ENCODE measurements around the gene LTBP1.

DNA sequence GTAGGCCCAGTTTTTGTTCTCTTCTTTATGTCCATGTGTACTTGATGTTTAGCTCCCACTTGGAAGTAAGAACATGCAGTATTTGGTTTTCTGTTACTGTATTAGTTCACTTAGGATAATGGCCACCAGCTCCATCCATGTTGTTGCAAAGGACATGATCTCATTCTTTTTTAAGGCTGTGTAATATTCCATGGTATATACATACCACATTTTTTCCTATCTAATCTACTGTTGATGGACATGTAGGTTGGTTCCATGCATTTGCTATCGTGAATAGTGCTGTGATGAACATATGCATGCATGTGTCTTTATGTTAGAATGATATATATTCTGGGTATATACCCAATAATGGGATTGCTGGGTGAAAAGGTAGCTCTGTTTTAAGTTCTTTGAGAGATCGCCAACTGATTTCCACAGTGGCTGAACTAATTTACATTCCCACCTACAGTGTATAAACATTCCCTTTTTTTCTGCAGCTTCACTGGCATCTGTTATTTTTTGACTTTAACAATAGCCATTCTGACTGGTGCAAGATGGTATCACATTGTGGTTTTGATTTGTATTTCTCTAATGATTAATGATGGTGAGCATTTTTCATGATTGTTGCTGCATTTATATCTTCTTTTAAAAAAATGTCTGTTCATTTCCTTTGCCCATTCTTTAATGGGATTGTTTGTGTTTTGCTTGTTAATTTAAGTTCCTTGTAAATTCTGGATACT is 22.9 kb downstream of the LTBP1 start:
- no peak for TF ChIP-seq RAD21 (IDR thresholded peaks at IDR 0.05; ENCODE audit: low read depth)
- no peak for TF ChIP-seq FOXM1 (IDR thresholded peaks at IDR 0.05; ENCODE audit: borderline replicate concordance, low read depth)
- TF ChIP-seq EP300 (IDR thresholded peaks at IDR 0.05; ENCODE audit: borderline replicate concordance): no peak
- no peak for TF ChIP-seq YY1 (IDR thresholded peaks at IDR 0.05; ENCODE audit: low read depth)
- no peak for TF ChIP-seq TEAD4 (IDR thresholded peaks at IDR 0.05)
- no peak for TF ChIP-seq TAF1 (IDR thresholded peaks at IDR 0.05; ENCODE audit: low read depth)
- TF ChIP-seq TCF12 (IDR thresholded peaks at IDR 0.05; ENCODE audit: low read depth): no peak
- TF ChIP-seq EGR1 (IDR thresholded peaks at IDR 0.05): no peak
- no peak for TF ChIP-seq CEBPB (IDR thresholded peaks at IDR 0.05)
- TF ChIP-seq, protein P1, sequence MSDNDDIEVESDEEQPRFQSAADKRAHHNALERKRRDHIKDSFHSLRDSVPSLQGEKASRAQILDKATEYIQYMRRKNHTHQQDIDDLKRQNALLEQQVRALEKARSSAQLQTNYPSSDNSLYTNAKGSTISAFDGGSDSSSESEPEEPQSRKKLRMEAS (IDR thresholded peaks at IDR 0.05): no peak
- TF ChIP-seq, protein P2, sequence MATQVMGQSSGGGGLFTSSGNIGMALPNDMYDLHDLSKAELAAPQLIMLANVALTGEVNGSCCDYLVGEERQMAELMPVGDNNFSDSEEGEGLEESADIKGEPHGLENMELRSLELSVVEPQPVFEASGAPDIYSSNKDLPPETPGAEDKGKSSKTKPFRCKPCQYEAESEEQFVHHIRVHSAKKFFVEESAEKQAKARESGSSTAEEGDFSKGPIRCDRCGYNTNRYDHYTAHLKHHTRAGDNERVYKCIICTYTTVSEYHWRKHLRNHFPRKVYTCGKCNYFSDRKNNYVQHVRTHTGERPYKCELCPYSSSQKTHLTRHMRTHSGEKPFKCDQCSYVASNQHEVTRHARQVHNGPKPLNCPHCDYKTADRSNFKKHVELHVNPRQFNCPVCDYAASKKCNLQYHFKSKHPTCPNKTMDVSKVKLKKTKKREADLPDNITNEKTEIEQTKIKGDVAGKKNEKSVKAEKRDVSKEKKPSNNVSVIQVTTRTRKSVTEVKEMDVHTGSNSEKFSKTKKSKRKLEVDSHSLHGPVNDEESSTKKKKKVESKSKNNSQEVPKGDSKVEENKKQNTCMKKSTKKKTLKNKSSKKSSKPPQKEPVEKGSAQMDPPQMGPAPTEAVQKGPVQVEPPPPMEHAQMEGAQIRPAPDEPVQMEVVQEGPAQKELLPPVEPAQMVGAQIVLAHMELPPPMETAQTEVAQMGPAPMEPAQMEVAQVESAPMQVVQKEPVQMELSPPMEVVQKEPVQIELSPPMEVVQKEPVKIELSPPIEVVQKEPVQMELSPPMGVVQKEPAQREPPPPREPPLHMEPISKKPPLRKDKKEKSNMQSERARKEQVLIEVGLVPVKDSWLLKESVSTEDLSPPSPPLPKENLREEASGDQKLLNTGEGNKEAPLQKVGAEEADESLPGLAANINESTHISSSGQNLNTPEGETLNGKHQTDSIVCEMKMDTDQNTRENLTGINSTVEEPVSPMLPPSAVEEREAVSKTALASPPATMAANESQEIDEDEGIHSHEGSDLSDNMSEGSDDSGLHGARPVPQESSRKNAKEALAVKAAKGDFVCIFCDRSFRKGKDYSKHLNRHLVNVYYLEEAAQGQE (IDR thresholded peaks at IDR 0.05; ENCODE audit: low read depth): no peak
- no peak for TF ChIP-seq CREB1 (IDR thresholded peaks at IDR 0.05; ENCODE audit: low read depth)
- TF ChIP-seq, protein P3, sequence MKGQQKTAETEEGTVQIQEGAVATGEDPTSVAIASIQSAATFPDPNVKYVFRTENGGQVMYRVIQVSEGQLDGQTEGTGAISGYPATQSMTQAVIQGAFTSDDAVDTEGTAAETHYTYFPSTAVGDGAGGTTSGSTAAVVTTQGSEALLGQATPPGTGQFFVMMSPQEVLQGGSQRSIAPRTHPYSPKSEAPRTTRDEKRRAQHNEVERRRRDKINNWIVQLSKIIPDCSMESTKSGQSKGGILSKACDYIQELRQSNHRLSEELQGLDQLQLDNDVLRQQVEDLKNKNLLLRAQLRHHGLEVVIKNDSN (IDR thresholded peaks at IDR 0.05): no peak

All from Ishikawa (cell line).